A673 (cell line): Measurements from ENCODE around the gene C9orf153.

Experiments
- CTCF ChIP-seq: fragments of 300-800, 200-600 bp; sonication (generic); conservative IDR thresholded peaks from 2 replicates; pipeline ENCODE4 v1.5.1; 2017; ENCODE audit warnings: low read depth, mild to moderate bottlenecking, antibody characterized with exemption, low read length, moderate library complexity, mixed read lengths
- EZH2 ChIP-seq: fragments of 200-600 bp; sonication (generic); IDR thresholded peaks from 2 replicates; pipeline ENCODE4 v1.6.1; 2017; ENCODE audit warnings: borderline replicate concordance, low read depth, mild to moderate bottlenecking, mixed read lengths, antibody characterized with exemption, low read length; ENCODE audit not compliant: poor library complexity, severe bottlenecking

GRCh38 chr9:86285261-86285660 is 25.8 kb upstream of the C9orf153 start:
- no peak for TF ChIP-seq CTCF
- no peak for TF ChIP-seq EZH2
